GM18508 (cell line): Measurements from ENCODE around the gene TSR1.
A peak's percentile ranks its signal among the peaks of the same experiment; 100 is the strongest.

Source experiments
- ATAC-seq: cut with Tn5 transposase; IDR thresholded peaks from one replicate; pipeline ENCODE4 v1.9.1; 2021; ENCODE audit warnings: moderate number of reproducible peaks; ENCODE audit not compliant: insufficient read depth, unreplicated experiment

TSR1 gene

DNA sequence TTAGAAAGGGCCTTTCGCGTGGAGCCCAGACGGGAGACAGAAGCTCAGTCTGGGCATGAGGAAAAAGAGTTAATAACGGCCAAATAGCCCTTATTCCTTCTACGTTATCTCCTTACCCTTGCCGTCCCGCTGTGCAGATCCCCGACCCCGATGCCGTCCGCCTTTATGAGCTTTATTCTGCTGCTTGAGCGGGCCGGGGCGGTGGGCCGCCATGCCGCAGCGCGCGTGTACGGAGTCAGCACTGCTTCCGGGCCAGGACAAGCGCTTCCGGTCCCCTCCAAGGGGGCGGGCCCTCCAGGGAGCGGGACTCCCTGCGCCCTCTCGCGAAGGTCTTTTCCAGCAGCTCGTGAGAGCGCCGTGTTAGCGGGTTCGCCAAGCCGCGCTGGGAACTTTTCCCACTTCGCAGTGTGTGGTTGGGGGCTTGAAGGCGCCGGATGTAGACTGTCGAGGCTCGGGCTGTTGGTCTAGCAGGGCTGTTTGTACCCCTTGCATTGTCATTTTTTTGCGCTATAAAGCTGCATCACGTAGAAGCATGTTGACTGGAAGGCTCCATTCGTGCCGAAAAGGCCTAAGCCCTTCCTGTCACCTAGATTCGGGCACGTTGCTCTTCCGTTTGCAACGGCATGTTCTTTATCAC lies at the start of gene TSR1:
TSS of gene TSR1 (minus strand) at position 243 of the 637 bp plus-strand sequence. CDS start at position 213, 30 bp downstream.
- ATAC-seq = peak; percentile 48

DNA sequence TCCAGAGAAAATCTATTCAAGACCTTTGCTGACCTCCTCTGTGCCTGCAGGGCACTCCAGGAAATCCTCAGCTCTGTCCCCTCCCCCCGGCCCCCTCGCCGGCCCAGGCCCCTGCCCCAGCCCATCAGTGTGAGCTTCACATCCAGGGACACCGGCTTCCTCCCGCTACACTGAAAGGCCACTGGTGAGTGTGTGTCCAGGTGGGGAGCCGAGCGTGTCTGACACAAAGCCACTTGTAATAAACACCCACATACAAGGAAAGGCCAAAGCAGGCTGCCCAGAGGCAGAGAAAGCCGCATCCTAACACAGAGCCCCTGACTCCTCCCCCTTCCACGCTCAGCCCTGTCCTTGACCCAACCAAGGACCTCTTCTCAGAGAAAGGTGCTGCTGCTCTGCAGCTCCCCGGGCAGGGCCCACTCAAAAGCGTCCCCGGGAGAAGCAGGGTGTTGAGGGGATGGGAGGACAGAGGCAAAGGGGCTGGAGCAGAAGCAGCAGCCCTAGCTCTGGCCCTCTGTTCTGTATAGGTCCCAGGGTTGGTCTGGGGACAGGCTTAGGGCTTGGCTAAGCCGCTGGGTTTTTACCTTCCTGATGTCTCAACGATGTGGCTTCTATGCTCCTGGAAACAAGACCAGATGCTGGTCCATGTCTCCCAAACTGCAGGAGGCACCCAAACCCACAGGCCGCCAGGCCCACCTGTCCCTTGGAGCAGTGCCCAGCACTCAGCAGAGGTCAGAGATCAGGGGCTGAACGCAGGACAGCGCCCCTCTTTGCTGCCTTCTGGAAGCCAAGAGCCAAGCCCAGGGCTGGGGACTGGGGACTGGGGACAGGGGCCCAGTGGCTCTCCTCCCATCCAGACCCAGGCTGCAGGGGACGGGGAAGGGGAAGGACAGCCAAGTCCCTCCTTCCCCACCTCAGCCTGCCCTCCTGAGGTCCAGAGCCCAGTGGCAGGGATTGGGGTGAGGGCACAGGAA lies 49.3 kb upstream of the TSR1 start:
- no peak for ATAC-seq

DNA sequence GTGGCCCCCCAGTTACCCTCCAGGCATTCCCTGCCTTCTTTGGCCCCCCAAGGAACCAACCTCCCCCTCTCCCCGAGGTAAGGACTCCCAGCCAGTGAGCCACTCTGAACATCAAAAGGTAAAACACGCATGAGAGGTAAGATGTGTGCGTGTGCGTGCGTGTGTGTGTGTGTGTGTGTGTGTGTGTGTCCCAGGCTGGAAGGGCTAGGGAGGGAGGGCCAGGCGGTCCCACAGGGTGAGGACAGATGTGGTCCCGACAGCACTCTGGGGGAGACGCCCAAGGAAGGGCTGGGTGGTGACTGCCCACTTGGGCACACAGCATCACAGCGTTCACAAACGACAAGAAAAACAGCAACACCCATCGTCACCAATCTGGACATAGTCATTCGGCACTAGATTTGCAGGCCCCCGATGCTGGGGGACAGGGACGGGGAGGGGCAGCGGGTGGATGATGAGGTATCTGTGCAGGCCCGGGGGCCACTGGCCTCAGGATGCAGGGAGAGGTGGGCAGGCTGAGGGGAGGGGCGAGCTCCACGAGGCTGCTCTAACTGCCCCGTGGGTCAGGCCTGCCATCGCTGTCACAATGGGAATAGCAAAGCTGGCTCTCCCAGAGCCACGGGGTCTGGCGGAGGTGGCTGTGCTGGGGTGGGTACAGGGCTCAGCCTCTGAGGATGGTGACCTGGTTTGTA lies 48.3 kb upstream of the TSR1 start:
- no peak for ATAC-seq

DNA sequence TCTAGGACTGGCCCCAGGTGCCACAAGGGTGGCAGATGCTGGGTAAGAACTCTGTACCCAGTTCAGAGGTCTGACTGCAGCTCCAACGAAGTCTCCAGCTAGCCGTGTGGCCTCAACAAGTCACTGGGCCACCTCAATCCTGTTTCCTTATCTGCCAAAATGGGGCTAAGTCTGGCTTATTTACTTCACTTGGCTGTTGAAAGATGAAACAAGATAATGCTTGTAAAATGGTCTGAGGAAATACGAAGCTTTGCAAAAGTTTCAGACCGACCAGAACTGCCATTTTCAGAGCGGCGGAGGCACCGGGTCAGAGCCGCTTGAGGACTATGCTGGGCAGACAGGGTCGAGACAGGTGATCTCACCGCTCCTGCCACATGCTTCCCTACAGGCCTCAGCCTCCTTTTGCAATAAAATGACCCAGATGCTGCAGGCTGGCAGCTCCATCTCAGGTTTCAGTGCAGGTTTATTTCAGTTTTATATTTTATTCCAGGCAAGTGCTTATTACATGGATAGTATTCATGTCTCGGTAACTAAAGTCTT lies 47.4 kb upstream of the TSR1 start:
- no peak for ATAC-seq

DNA sequence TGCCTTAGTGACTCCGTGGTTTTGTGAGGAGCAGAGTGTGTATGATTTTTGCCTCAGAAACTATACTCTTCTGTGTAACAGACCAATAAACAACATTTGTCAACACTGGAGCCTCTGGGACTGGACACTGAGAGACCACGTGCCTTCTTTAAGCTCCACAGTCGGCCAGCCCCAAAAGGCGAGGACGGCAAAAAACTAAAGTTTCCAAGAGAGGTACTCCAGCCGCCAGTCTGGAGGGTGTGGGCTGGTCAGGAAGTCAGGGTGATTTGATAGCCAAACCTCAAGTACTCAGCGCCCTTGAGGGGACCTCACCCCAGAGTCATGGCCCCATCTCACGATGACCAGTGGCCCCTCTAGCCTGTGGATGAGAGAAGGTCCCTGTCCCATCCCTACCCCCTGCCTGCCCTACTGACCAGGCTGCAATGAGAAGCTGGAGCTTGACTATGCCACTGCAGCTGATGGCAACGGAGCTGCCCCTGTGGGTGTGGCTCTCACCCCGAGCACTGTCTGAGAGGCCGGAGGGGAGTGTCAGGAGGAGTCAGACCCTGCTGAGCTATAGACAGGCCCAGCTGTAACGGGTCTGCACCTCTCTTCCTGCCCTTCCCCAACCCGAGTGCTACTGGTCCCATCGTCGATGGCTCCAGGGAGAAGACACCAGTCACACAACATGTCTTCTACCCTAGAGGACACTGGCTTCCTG lies 44.8 kb upstream of the TSR1 start:
- no peak for ATAC-seq

DNA sequence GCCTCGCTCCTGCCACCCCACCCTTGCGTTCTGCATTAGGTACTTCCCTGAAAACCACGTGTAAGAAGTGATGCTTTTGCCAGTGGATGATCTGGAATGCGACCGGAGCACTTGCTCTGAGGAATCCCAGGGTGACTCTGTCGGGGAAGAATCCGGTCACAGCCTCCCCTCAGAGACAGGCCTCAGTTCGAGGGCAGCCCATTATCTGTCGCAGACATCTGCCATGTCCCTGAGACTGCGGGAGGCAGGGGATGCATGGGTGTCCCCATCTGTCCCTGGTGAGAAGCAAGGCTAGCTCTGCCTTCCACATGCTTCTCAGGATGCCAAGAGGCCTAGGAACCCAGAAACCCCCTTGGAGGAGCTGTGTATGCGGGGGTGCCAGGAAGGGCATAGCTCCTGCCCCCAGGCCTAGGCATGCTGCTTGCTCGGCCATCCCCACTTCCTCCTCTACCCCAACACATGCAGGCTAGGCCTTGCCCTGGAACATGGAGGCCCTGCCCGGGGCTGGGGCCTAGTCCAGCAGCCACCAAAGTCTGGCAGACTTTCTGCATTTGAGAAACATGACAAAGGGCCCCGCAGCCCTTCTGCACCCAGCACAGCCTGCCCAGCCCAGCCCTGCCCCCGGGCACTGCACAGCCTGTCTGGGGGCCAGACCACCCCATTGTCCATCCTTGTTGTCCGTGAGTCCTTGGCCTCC lies 44.1 kb upstream of the TSR1 start:
- no peak for ATAC-seq

DNA sequence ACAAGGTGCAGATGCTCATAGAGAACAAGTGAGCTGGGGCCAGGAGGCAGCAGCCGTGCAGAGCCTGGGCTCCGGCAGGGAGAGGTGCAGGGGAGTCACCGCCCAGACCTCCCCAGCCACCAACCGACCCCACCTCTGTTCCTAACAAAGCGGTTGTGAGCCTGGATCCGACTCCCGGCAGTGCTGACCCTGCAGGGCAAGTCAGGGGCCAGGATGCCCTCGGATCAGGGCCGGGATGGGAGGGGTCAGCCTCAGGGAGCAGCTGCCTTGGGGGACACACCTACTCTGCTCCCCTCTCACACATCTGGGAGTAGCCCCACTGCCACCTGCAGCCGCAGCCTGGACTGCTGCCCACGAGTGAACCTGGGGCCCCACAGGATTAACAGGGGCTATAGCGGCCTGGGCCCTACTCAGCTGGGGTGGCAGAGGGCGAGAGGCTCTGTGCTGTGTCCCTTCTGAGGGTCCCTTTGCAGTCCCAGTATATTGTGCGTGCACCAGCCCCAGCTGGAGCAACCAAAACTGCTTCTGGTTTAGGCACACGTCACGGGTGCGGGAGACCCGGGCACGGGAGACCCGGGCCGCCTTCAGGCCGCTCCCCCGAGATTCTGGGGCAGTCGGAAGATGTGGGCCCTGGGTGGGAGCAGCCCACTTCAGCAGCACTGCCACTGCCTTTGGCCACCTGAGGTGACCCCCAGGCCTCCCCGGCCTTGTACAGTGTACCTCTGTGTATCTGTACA lies 43.4 kb upstream of the TSR1 start:
- ATAC-seq = no peak

DNA sequence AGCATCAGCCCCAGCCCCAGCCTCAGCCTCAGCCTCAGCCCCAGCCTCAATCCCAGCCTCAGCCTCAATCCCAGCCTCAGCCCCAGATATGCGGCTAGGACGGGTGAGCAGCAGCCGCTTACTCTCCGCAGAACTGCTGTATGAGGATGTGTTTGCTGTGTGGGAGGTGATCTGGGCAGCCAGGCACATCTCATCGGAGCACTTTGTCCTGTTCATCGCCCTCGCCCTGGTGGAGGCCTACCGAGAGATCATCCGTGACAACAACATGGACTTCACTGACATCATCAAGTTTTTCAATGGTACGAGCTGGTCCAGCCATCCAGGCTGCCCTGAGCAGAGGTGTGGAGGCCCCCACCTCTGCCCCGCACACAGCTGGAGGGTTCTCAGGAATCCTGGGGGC lies 42.6 kb upstream of the TSR1 start:
- ATAC-seq = no peak

DNA sequence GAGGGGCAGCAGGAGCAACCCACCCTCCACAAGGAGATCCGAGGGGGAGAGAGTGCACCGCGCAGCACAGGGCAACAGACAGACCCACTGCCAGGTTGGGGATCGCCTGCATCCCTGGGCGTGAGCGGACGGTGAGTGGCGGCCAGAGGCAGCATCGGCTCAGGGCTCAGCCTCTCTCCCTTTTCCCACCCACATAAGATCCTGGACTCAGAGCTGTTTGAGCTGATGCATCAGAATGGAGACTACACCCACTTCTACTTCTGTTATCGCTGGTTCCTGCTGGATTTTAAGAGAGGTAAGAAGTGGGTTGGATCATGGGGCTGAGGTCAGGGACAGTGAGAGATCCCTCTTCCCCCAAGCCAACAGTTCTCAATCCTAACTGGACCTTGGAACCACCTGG lies 41.4 kb upstream of the TSR1 start:
- ATAC-seq = no peak

DNA sequence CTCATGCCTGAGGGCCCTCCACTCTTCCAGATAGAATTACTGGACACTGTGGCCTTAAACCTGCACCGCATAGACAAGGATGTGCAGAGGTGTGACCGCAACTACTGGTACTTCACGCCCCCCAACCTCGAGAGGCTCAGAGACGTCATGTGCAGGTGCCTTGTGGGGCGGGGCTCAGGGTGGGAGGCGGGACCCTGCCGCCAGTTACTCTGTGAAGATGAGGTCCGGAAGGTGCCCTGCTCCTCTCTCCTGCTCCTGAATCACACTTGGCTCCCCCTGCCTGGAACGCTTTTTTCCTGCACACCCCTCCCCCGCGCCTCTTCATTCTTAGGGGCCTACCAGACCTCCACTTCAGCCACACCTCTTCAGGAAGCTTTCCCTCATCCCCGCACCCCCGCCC lies 39.9 kb upstream of the TSR1 start:
- ATAC-seq = no peak

DNA sequence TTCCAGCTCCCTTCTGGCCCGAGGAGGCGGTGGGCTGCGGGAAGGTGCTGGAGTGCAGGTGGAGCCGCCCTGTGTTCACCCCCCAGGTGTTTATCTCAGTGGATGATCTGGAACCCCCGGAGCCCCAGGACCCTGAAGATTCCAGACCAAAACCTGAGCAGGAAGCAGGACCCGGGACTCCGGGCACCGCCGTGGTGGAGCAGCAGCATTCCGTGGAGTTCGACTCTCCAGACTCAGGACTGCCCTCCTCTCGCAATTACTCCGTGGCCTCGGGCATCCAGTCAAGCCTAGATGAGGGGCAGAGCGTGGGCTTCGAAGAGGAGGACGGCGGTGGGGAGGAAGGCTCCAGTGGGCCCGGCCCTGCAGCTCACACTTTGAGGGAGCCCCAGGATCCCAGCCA lies 39.1 kb upstream of the TSR1 start:
- no peak for ATAC-seq

DNA sequence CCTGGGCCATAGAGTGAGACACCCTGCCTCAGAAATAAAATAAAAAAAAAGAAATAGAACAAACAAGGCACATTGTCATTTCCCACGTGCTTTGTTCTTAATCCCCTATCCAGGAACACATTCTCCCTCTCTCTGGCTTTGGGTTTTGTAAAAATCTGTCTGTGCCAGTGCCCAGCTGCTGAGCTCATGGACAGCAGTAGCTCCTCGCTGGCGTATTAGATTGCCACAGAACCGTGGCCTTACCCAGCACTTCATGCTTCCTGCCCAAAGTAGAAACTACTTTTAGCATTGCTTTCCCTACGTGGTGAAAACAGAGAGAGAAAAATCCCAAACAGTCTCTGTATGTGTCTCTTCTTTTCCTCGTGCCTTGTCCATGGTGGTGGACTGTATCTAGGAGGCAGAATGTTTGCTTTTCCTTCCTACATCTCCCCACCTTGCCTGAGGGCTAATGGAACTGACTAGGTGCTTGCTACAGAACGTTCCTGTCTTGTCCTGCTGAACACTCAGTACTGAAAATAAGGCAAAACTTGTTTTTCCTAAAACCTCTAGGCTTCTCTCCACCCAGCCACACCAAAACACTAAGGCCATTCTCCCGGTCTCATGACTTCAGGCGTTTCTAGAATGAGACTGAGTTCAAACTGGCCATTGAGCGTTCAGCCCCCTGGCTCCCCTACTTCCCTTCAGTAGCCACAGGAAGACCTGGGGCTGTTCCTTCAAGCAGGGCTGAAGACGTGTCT lies 38.5 kb upstream of the TSR1 start:
- no peak for ATAC-seq

DNA sequence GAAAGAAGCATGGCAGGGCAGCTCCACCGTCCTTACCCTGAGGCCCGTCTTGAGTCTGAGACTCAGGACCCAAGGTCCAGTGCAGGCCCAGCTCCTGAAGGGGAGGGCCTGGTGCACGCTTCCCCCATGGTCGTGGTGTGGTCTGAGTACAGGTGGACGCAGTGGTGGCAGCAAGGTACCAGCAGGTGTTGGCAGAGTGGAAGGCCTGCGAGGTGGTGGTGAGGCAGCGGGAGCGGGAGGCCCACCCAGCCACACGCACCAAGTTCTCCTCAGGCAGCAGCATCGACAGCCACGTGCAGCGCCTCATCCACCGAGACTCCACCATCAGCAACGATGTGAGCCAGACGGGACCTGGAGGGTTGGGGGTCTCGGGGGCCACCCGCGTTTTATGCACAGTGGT lies 36.9 kb upstream of the TSR1 start:
- no peak for ATAC-seq

DNA sequence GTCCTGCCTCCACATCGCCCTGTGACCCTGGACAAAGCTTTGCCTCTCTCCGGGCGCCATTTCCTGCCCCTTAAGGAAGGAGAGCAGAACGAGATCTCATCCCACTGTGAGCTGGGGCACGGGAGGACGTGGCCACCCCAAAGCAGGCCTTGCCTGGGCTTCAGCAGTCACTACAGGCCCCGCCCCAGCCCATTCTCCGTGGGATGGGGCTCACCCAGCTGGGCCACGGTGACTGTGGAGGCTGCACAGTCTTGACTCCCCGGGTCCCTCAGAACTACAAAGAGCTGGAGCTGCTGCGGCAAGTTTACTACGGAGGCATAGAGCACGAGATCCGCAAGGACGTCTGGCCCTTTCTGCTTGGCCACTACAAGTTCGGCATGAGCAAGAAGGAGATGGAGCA lies 36.4 kb upstream of the TSR1 start:
- no peak for ATAC-seq

DNA sequence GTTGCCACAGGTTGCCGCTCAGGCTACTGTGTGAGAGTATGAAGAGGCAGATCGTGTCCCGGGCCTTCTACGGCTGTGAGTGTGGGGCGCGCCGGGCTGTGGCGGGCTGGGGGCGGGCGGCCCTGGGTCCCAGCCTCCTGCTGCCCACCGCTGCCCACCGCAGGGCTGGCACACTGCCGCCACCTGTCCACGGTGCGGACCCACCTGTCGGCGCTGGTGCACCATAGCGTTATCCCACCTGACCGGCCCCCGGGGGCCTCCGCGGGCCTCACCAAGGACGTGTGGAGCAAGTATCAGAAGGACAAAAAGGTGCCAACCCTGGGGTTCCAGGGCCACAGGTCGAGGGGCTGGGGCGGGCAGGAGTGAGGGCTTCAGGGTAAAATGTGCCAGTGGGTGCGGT lies 35.9 kb upstream of the TSR1 start:
- ATAC-seq = no peak

DNA sequence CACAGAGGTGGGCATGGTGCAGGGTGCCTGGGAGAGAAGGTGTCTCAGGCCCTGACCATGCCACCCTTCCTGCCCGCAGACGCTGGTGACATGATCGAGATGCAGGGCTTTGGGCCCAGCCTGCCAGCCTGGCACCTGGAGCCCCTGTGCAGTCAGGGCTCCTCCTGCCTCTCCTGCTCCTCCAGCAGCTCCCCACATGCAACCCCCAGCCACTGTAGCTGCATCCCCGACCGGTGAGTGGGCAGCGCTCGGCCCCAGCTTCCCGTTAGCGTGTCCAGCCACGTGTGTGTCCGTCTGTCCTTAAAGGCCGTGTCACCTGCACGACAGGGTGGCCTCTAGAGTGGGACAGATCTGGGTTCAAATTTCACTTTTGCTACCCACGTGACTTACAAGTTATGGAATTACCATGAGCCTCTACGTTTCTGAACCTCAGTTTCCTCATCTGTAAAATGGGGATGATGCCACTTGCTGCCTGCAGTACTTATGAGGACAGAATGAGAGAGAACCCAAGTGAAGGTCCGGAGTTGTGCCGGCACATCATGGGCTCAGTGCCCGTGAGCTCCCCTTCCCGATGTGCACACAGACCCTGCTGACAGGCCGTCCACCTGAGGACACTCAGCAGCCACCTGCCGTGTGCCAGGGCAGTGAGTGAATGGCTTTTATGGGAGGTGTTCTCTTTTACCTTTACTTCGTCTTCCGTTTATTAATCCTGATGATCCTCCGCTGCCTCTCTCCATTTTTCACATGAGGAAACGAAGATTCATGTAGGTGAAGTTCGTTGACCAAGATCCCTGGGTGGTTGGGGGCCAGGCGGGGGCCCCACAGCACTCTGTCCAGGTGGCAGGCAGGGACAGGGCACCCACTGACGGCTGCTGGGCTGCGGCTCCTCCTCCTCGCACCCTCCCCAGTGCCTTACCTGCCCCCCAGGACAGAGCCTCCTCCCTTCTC lies 35.2 kb upstream of the TSR1 start:
- no peak for ATAC-seq

DNA sequence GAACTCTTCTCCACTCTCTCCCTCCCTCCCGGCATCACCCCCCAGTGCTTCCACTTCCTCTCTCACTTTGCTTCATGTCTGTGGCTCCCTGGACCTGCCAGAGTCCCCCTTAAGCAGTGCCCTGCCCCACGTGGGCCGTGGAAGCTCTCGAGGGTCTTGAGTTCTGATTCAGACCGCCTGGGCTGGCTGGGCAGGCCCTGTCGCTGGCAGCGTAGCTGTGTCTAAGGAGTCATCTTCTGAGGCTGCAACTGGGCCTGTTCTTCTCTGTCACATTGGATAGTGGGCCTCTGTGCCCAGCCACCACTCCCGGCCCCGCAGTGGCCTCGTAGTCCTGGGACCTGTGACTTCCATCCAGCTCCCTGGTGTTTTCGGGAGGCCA lies 33.9 kb upstream of the TSR1 start:
- ATAC-seq = no peak
